K562 (cell line): Measurements from ENCODE around the gene SLC9B2. TPM values are rescaled to one million over a fixed set of nuclear protein-coding genes. Genes with fewer than 3 reads are reported as not detected.

ENCODE experiments used
- CLOCK ChIP-seq: fragments of 250-450 bp; sonication (Bioruptor Pico); IDR thresholded peaks from 2 replicates; pipeline ENCODE4 v1.4.0; 2020; ENCODE audit warnings: mild to moderate bottlenecking, moderate library complexity, borderline replicate concordance
- ELF2 ChIP-seq: fragments of 250-450 bp; sonication (Bioruptor Pico); IDR thresholded peaks from 2 replicates; pipeline ENCODE4 v1.5.0; 2021; ENCODE audit warnings: mild to moderate bottlenecking
- GATAD2B ChIP-seq: fragments of 450-650 bp; IDR thresholded peaks from 2 replicates; pipeline ENCODE4 v1.6.1; 2017; ENCODE audit warnings: mild to moderate bottlenecking, borderline replicate concordance
- NBN ChIP-seq: fragments of 450-650 bp; IDR thresholded peaks from 2 replicates; pipeline ENCODE4 v1.6.1; 2016; ENCODE audit warnings: low read depth, mild to moderate bottlenecking
- NFE2L1 ChIP-seq: fragments of 450-650 bp; IDR thresholded peaks from 2 replicates; pipeline ENCODE4 v1.6.1; 2016; ENCODE audit warnings: missing genetic modification characterization, low read depth, mild to moderate bottlenecking, missing compliant biosample characterization, moderate library complexity, borderline replicate concordance
- NR2F6 ChIP-seq: fragments of 450-650 bp; formaldehyde crosslinking; IDR thresholded peaks from 2 replicates; pipeline ENCODE4 v1.4.0; 2020; ENCODE audit warnings: mild to moderate bottlenecking
- RAD21 ChIP-seq, 2 experiments: fragments of 250-450 bp in 1 of 2; fragments of 450-650 bp in 1 of 2; sonication (Bioruptor Pico) in 1 of 2; formaldehyde crosslinking in 1 of 2; IDR thresholded peaks in 1 of 2; conservative IDR thresholded peaks in 1 of 2; 2 replicates each; pipeline versions ENCODE4 v1.4.0 to v1.8.0; 2020 to 2022; ENCODE audit warnings: mild to moderate bottlenecking in 2 of 2, moderate library complexity in 1 of 2
- RBBP5 ChIP-seq: fragments of 200-600 bp; sonication (generic); IDR thresholded peaks from 2 replicates; pipeline ENCODE4 v1.6.1; 2012; ENCODE audit warnings: borderline replicate concordance, mild to moderate bottlenecking, low read length, control low read depth, inconsistent platforms; ENCODE audit not compliant: insufficient read depth, poor library complexity, severe bottlenecking
- RUNX1 ChIP-seq: sonication (generic); IDR thresholded peaks from 2 replicates; pipeline ENCODE4 v1.6.1; 2016; ENCODE audit warnings: antibody characterized with exemption, low read depth
- SUPT5H ChIP-seq: fragments of 450-650 bp; IDR thresholded peaks from 2 replicates; pipeline ENCODE4 v1.6.1; 2016
- ZBTB12 ChIP-seq: fragments of 250-450 bp; sonication (Bioruptor Pico); IDR thresholded peaks from 2 replicates; pipeline ENCODE4 v1.4.0; 2020
- ZNF436 ChIP-seq: fragments of 250-450, 450-650 bp; sonication (Bioruptor Pico); formaldehyde crosslinking; IDR thresholded peaks from 2 replicates; pipeline ENCODE4 v1.7.0; 2020; ENCODE audit warnings: mild to moderate bottlenecking
- ZNF740 ChIP-seq, 3 experiments: fragments of 200-800 bp in 1 of 3; sonication (Bioruptor generic) in 1 of 3; sonication (generic) in 1 of 3; formaldehyde crosslinking in 1 of 3; IDR thresholded peaks; 2 replicates each; pipeline versions ENCODE4 v1.6.1 to v1.8.0; 2016 to 2022; ENCODE audit warnings: mild to moderate bottlenecking in 2 of 3, missing compliant biosample characterization in 2 of 3, missing genetic modification characterization in 2 of 3, missing genetic modification reagents in 1 of 3
- polyA plus RNA-seq, 8 experiments: library from polyadenylated mRNA; depleted of rRNA in 4 of 8; stranded (reverse) in 5 of 8; unstranded in 3 of 8; fragments of >200 nt; fragmentation: Nextera tagmentation in 2 of 8; fragmentation: Illumina TruSeq in 1 of 8; extraction: Ambion mirVana in 2 of 8; extraction: Trizol in 1 of 8; gene quantifications; 2 replicates each; pipeline versions ENCODE4 v1.2.1 to v1.2.3, GENCODE V29; 2011 to 2014; ENCODE audit warnings: inconsistent platforms in 1 of 8, missing spikeins in 1 of 8
- total RNA-seq, 7 experiments: library from RNA; depleted of rRNA in 6 of 7; stranded (reverse); fragments of >200 nt in 6 of 7; fragmentation: Illumina TruSeq in 2 of 7; extraction: Trizol in 2 of 7; gene quantifications; 2 replicates each; pipeline versions ENCODE4 v1.2.1 to v1.2.3, GENCODE V29; 2011 to 2021; ENCODE audit warnings: low replicate concordance in 1 of 7
- TF ChIP-seq, protein P1 (sequence below): IDR thresholded peaks from 2 replicates; pipeline ENCODE4 v1.6.1; 2016; ENCODE audit warnings: missing genetic modification characterization, missing compliant biosample characterization
- TF ChIP-seq, protein P2 (sequence below): fragments of 250-450 bp; sonication (Bioruptor Pico); IDR thresholded peaks from 2 replicates; pipeline ENCODE4 v1.5.1; 2021; ENCODE audit warnings: mild to moderate bottlenecking
- TF ChIP-seq, protein P3 (sequence below): fragments of 450-650 bp; IDR thresholded peaks from 2 replicates; pipeline ENCODE4 v1.6.1; 2016

Gene SLC9B2
- total and polyA plus RNA-seq, 9 of the 15 experiments (the other 6 are each of a cell fraction or from before 2014, with no cell fraction given), result 6.6 to 14.6 (median 11.4) TPM

DNA sequence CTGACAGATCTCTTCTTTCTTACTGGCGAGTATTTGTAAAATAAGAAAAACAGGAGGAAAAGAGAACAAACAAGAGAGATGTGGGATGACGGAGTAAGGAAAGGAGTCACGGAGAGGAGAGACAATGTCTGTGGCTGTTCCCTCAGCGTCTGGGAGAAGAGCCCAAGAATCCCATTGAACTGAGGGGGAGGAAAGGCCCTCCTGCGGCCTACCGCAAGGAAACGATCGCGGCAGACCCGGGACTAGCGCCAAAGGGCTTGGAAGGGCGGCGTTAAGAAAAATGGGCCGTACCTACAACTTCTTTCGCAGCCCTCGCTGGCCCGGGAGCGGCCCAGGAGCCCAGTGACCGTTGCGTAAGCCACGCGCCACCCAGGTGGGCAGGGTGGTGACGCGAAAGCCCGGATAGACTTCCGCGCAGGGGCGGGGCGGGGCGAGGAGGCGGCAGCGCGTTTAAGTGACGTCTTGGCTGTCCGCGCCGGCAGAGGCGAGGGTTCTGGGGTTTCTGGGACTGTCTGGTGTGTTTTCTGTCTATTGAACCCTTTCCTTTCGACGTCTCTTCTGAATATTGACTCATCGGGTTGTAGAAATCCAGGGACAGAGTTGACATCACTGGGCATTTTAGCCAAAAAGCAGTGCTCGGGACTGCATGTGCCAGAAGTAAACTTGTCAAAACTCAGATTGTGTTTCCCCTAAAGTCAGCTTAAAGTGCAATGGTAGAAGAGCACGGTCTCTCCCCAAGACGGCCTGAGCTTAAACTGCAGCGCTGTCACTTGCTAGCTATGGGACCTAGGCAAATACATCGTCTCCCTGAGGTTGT lies 57.0 kb downstream of the SLC9B2 start, which contains the start of gene SLC9B1 (continued):
- TF ChIP-seq, protein P1, sequence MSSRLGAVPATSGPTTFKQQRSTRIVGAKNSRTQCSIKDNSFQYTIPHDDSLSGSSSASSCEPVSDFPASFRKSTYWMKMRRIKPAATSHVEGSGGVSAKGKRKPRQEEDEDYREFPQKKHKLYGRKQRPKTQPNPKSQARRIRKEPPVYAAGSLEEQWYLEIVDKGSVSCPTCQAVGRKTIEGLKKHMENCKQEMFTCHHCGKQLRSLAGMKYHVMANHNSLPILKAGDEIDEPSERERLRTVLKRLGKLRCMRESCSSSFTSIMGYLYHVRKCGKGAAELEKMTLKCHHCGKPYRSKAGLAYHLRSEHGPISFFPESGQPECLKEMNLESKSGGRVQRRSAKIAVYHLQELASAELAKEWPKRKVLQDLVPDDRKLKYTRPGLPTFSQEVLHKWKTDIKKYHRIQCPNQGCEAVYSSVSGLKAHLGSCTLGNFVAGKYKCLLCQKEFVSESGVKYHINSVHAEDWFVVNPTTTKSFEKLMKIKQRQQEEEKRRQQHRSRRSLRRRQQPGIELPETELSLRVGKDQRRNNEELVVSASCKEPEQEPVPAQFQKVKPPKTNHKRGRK (tag), result no peak
- TF ChIP-seq ELF2, result peak; percentile 85
- TF ChIP-seq SUPT5H, result peak; percentile 87
- peak; percentile 73; the same call in 1 of the 2 replicates for TF ChIP-seq RUNX1
- TF ChIP-seq, protein P2, sequence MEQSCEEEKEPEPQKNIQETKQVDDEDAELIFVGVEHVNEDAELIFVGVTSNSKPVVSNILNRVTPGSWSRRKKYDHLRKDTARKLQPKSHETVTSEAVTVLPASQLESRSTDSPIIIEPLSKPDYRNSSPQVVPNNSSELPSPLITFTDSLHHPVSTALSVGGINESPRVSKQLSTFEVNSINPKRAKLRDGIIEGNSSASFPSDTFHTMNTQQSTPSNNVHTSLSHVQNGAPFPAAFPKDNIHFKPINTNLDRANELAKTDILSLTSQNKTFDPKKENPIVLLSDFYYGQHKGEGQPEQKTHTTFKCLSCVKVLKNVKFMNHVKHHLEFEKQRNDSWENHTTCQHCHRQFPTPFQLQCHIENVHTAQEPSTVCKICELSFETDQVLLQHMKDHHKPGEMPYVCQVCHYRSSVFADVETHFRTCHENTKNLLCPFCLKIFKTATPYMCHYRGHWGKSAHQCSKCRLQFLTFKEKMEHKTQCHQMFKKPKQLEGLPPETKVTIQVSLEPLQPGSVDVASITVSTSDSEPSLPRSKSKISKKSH, result no peak
- peak; percentile 60 for TF ChIP-seq RBBP5
- peak; percentile 86 for TF ChIP-seq NBN
- no peak for TF ChIP-seq ZNF436
- no peak for TF ChIP-seq ZNF740 (CRISPR knock-in tag; IDR thresholded peaks at IDR 0.05)
- TF ChIP-seq ZNF740 (tag; IDR thresholded peaks at IDR 0.05), result no peak
- TF ChIP-seq NFE2L1 (tag), result no peak
- peak; percentile 20; the same call in 1 of the 2 replicates for TF ChIP-seq GATAD2B
- TF ChIP-seq CLOCK (CRISPR knock-in tag), result no peak
- no peak for TF ChIP-seq NR2F6 (CRISPR knock-in tag)
- 0 out of 4 replicates have a peak, but pooled peaks of 1 of the 2 experiments have one; percentile 11 for TF ChIP-seq RAD21 (CRISPR knock-in tag; conservative IDR thresholded peaks at IDR 0.05 in 1 of 2, IDR thresholded peaks at IDR 0.05 in 1 of 2)
- peak; percentile 95 for TF ChIP-seq ZBTB12 (CRISPR knock-in tag)
- TF ChIP-seq, protein P3, sequence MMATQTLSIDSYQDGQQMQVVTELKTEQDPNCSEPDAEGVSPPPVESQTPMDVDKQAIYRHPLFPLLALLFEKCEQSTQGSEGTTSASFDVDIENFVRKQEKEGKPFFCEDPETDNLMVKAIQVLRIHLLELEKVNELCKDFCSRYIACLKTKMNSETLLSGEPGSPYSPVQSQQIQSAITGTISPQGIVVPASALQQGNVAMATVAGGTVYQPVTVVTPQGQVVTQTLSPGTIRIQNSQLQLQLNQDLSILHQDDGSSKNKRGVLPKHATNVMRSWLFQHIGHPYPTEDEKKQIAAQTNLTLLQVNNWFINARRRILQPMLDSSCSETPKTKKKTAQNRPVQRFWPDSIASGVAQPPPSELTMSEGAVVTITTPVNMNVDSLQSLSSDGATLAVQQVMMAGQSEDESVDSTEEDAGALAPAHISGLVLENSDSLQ, result peak; percentile 54; the same call in 1 of the 2 replicates
